GM12872 (cell line): Measurements from ENCODE around the gene TOP1.

ENCODE experiments used
- TF ChIP-seq, protein P1 (sequence below): IDR thresholded peaks from 3 replicates; pipeline ENCODE4 v1.5.1; 2011; ENCODE audit warnings: low read depth, mild to moderate bottlenecking, low read length, moderate library complexity; ENCODE audit not compliant: insufficient read depth

Gene TOP1

GRCh38 chr20:41079066-41079465 is 50.4 kb downstream of the TOP1 start:
- TF ChIP-seq, protein P1, sequence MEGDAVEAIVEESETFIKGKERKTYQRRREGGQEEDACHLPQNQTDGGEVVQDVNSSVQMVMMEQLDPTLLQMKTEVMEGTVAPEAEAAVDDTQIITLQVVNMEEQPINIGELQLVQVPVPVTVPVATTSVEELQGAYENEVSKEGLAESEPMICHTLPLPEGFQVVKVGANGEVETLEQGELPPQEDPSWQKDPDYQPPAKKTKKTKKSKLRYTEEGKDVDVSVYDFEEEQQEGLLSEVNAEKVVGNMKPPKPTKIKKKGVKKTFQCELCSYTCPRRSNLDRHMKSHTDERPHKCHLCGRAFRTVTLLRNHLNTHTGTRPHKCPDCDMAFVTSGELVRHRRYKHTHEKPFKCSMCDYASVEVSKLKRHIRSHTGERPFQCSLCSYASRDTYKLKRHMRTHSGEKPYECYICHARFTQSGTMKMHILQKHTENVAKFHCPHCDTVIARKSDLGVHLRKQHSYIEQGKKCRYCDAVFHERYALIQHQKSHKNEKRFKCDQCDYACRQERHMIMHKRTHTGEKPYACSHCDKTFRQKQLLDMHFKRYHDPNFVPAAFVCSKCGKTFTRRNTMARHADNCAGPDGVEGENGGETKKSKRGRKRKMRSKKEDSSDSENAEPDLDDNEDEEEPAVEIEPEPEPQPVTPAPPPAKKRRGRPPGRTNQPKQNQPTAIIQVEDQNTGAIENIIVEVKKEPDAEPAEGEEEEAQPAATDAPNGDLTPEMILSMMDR = no peak

- TF ChIP-seq, protein P1 = no peak
These were observed 52.2 kb downstream of the TOP1 start for GRCh38 chr20:41080866-41081265.

DNA sequence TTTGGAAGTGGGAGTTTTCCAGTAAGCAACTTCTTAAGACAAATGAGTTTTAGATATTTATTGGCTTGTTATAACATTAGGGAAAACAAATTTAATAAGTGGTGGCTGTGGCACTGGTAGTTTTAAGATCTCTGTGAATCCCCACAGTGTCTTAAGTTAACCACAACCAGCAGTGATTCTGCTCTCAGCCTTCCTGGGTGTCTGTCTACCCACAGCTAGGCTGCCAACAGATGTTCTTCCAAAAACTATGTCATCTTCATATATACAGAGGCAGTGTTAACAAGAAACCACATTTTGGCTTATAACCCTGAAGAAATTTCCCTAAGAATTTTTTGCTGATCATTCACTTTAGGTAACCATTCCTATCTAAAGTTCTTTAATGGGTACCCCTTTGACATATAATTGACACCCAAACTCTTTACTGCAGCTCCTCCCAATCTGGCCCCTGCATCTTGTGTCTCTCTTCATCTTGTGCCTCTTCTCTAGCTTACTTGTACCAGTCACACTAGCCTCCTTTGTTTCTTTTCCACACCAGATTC is 52.7 kb downstream of the TOP1 start:
- TF ChIP-seq, protein P1 = no peak

GRCh38 chr20:41082306-41082705 is 53.7 kb downstream of the TOP1 start:
- TF ChIP-seq, protein P1 = no peak

- TF ChIP-seq, protein P1 = no peak
These were observed 57.0 kb downstream of the TOP1 start for GRCh38 chr20:41085606-41086005.

DNA sequence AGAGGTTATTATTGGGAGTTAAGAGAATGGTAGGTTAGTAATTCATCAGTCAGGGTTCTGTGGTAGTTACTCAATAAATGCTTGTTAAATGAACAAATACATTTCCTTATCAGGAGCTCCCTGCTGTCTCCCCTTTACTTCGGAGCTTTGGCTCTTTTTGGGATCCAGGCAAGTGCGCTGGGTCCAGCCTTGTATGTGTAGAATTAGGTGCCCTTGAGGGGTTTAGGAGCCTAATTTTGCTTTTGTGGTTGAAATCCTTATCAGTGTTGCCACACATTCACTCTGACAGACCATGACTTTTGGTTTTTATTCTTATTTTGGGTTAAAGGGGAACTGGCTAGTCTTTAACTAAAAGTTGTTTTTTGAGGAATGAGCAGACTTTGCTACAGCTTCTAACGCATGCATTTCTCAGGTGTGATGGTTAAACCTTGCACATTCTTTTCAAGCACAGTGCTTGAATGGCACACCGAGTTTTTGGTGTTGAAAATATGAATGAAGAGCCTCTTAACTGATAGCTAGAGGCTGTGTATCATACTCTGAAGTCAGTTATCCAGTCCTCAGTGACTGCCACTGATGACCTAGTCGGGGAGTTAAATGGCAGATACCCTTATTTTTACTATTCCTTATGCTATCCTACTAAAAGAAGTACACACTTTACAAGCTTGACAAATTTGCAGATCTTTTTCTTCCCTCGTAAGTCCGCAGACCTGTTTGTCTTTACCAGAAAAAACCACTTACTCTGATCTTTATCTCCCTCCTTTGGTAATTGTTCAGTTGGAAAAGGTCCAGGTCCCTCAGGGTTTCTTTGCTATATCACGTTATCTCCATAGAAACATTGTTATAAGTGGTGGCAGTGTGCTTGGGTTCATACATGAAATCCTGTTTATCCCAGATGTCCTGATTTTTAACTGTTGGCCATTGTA is 58.0 kb downstream of the TOP1 start:
- TF ChIP-seq, protein P1 = no peak

GRCh38 chr20:41087325-41087685 is 58.7 kb downstream of the TOP1 start:
- TF ChIP-seq, protein P1 = no peak
